Stimulated activated naive CD8-positive, alpha-beta T cell treated with anti-CD3 and anti-CD28 coated beads, Interleukin-15, amount 100 ng/mL, for 72 hours (primary cell): ENCODE data around the gene SNX11.

Source experiments
- ATAC-seq: fragments of 150-1000 bp; cut with Tn5 transposase; 2 replicates; pipeline ENCODE4 v1.10.0; 2021; ENCODE audit warnings: mild to moderate bottlenecking, moderate library complexity
- DNase-seq, 2 donors: peaks; one replicate each; pipeline ENCODE4 v3.0.0; 2021 to 2022
- H3K27ac Mint-ChIP-seq, 2 donors: one replicate each; pipeline ENCODE4 v1.8.0; 2022; ENCODE audit warnings: mild to moderate bottlenecking in 2 of 2, mixed read lengths in 2 of 2, moderate library complexity in 2 of 2
- H3K27me3 Mint-ChIP-seq: one replicate; pipeline ENCODE4 v1.8.0; 2022; ENCODE audit warnings: mixed read lengths
- H3K4me1 Mint-ChIP-seq: one replicate; pipeline ENCODE4 v1.8.0; 2022; ENCODE audit warnings: mild to moderate bottlenecking, mixed read lengths
- H3K4me3 Mint-ChIP-seq, 2 donors: one replicate each; pipeline ENCODE4 v1.8.0; 2022; ENCODE audit warnings: mild to moderate bottlenecking in 2 of 2, mixed read lengths in 2 of 2, moderate library complexity in 1 of 2
- H3K9me3 Mint-ChIP-seq, 2 donors: one replicate each; pipeline ENCODE4 v1.8.0; 2022; ENCODE audit warnings: mixed read lengths in 2 of 2

The SNX11 gene

GRCh38 chr17:48139944-48140343, 32.4 kb downstream of the SNX11 start:
- Mint-ChIP-seq H3K27me3 (no peaks in the 10 kb centered on the region), H3K27ac (peak overlapping the region in 1 of 2 donors; percentile 29), H3K4me1 (peaks cover 18% of the 10 kb centered on the region), H3K9me3 (no peaks in the 10 kb centered on the region), H3K4me3 (no peak overlapping the region)
- no peak for DNase-seq
- ATAC-seq = no peak

- no peak for ATAC-seq
- Mint-ChIP-seq H3K4me1 (peaks cover 18% of the 10 kb centered on the region), H3K9me3 (no peaks in the 10 kb centered on the region), H3K27ac (no peak overlapping the region), H3K4me3 (no peak overlapping the region), H3K27me3 (no peaks in the 10 kb centered on the region)
- no peak for DNase-seq
Observed at GRCh38 chr17:48143629-48144028, 36.1 kb downstream of the SNX11 start.

- H3K27ac Mint-ChIP-seq = no peak overlapping the region
- peaks cover 18% of the 10 kb centered on the region for H3K4me1 Mint-ChIP-seq
- no peak for ATAC-seq
- DNase-seq = no peak
- no peaks in the 10 kb centered on the region for H3K27me3 Mint-ChIP-seq
- no peak overlapping the region for H3K4me3 Mint-ChIP-seq
- no peaks in the 10 kb centered on the region for H3K9me3 Mint-ChIP-seq
Observed at GRCh38 chr17:48144231-48144630, 36.7 kb downstream of the SNX11 start.

DNA sequence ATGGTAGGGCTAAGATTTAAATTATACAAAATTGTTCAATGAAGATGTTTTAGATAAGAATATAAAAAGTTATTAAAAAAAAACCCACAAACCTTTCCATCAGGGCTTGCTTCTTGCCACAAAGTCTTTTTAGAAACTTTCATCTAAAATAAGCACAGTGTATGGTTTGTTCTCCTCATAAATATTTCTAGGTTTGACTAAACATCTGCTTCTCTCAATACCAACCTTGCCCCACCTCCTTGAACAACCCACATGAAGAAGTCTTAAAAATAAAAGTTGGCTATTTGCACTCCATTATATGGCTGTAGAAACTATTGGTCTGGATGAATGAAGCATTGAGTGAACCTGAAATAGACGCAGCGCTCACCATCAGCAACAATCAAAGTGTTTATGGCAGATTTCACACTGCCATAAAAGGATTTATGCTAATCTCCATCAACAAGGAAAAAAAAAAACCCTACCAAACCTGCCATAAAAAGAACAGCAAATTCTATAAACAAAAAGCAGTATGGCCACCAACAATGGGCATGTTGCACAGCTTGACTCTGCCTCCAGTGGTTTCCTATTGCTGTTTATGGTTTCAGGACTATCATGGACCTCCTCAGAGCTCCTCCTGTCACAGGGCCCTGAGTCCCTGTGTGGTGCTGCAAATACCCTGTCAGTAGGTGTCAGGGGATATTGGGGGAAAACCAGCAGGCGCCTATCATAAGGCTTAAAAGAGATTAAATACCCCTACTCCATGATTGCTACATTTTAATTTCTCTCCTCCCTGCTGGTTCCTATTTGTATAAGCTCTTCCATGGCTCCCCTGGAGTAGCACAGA, 37.6 kb downstream of the SNX11 start:
- ATAC-seq (no peak), DNase-seq (no peak)
- H3K9me3 Mint-ChIP-seq = no peaks in the 10 kb centered on the region
- no peak overlapping the region for H3K27ac Mint-ChIP-seq
- peaks cover 11% of the 10 kb centered on the region for H3K4me1 Mint-ChIP-seq
- no peaks in the 10 kb centered on the region for H3K27me3 Mint-ChIP-seq
- no peak overlapping the region for H3K4me3 Mint-ChIP-seq

DNA sequence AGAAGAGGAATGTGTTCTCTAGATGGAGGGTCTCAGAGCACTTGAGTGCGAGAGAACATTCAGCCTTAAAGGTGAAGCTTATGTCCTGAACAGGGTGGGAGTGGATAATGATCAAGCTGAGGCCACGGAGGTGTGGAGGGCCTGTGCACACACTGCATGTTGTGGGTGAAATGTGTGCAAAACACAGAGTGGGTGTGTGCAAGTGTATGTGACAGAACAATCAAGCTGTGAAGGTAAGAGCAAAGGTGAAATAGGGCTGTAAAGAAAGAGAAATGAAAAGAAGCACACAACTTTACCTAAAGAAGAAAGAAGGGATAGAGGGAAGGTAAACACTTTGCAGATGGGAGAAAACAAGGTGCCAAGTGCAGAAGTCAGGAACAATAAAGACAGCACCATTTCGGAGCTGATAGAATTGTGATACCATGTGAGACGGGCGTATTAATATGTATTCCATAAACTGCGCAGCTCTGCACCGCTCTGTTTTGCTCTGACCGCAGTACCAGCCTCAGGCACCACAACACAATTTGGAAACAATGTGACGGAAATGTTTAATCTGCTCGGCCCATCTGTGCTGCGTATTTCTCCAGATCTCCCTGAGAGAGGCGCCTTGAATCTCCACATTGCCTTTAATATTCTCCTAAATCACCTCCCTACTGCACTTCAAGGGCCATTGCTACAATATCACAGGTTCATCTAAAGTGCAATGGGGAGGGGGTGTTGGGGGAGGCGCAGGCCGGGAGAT, 40.6 kb downstream of the SNX11 start:
- no peak for ATAC-seq
- H3K4me3 Mint-ChIP-seq = no peak overlapping the region

DNA sequence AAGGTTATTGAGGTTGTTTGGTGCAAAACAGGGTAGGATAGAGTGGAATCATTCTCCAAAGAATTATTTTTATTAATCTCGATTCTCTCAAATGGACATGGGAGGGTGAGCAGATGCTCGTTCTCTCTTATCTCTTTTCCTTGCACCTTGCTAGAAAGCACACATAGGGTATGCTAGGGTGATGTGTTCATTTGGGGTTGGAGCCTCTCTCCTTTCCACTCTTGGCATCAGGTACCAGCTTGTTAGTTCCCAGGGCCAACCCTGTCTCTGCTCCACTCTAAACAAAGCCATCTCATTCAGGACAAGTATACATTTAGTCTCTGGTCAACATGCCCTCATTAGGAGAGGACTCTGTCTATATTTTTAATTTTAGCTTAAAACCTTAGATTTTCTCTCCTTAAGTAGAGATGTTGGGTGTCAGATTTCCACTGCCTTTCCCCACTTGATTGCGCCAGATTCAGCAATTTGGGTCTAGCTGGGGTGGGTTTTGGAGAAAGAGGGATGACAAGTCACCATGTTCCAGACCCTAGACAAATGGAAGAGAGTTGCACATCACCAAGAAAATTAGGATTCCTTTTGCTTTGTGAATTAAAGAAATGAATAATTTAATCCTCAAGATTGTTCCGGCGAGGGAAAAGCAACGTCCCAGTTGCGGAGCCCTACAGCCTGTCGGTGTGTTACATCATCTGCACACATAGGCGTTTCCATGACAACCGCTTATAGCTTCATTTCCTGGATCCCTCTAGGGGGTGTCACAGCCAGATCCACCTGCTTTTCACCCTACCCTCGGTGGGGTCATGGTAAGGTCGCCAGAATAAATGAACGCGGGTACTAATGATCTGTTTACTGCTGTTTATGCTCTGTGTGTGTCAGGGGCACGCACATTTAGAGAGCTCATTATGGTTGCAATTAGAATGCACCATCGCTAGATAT, 41.6 kb downstream of the SNX11 start:
- Mint-ChIP-seq H3K27me3 (no peaks in the 10 kb centered on the region), H3K4me3 (no peak overlapping the region), H3K27ac (no peak overlapping the region), H3K9me3 (no peaks in the 10 kb centered on the region), H3K4me1 (no peaks in the 10 kb centered on the region)
- ATAC-seq = no peak
- DNase-seq = no peak

More for the DNA sequence above, 40.6 kb downstream of the SNX11 start:
- DNase-seq = no peak
- no peak overlapping the region for H3K27ac Mint-ChIP-seq
- H3K4me1 Mint-ChIP-seq = no peaks in the 10 kb centered on the region
- no peaks in the 10 kb centered on the region for H3K9me3 Mint-ChIP-seq
- no peaks in the 10 kb centered on the region for H3K27me3 Mint-ChIP-seq

DNA sequence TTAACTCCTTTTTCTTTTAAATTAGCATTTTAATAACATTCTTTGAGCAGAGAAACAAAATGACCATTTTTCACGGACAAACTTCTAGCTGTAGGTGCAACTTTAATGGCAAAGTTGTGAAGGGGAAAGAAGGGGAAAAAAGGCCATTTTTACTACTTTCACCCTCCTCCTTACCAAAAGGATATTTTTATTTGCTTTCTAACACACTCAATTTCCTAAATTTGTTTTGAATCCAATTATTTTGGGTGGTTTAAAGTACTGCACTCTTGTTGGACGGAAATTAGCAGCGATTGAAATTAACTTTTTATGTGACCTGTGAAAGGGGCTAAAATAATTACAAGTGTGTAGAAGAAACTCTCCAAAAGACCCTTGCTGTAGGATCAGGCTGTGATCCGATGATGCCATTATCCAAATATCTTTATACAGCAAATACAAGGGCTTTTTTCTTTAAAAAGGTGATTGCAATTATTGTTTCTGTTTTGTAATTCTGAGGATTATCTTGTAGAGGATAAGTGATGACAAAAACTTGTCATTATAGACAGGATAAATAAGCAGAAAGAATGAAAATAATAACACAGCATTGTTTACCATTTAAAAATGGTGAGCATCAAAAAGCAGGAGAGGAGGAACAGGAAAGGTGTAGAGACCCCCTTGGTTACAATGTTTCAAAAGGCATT, 42.4 kb downstream of the SNX11 start:
- no peak overlapping the region for H3K27ac Mint-ChIP-seq
- no peaks in the 10 kb centered on the region for H3K27me3 Mint-ChIP-seq
- no peak for DNase-seq
- H3K4me1 Mint-ChIP-seq = no peaks in the 10 kb centered on the region
- no peaks in the 10 kb centered on the region for H3K9me3 Mint-ChIP-seq
- no peak for ATAC-seq
- H3K4me3 Mint-ChIP-seq = no peak overlapping the region

DNA sequence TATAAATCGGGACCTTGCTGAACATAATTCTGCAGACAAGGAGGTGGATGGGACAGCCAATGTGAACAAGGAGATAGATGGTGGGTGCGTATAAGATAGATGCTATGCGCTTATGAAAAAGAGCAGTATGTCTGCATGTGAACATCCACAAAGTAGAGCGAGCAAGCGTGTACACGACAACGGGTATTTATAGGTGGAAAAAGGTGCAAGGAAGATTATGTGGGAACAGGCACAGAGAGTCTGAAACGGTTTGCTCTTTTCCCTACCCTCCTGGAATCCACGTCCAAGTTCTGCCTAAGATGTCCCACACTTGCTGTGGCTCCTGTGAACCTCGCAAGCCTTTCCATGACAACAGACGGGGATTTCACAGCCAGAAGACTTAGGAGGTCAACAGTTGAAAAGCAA, 43.0 kb downstream of the SNX11 start:
- Mint-ChIP-seq H3K4me3 (no peak overlapping the region), H3K9me3 (no peaks in the 10 kb centered on the region), H3K27me3 (no peaks in the 10 kb centered on the region), H3K27ac (peak overlapping the region in 1 of 2 donors; percentile 14), H3K4me1 (no peaks in the 10 kb centered on the region)
- DNase-seq (no peak), ATAC-seq (no peak)

GRCh38 chr17:48151220-48151619, 43.7 kb downstream of the SNX11 start:
- Mint-ChIP-seq H3K4me3 (no peak overlapping the region), H3K27ac (no peak overlapping the region), H3K9me3 (no peaks in the 10 kb centered on the region), H3K4me1 (no peaks in the 10 kb centered on the region), H3K27me3 (no peaks in the 10 kb centered on the region)
- ATAC-seq = no peak
- DNase-seq = no peak

DNA sequence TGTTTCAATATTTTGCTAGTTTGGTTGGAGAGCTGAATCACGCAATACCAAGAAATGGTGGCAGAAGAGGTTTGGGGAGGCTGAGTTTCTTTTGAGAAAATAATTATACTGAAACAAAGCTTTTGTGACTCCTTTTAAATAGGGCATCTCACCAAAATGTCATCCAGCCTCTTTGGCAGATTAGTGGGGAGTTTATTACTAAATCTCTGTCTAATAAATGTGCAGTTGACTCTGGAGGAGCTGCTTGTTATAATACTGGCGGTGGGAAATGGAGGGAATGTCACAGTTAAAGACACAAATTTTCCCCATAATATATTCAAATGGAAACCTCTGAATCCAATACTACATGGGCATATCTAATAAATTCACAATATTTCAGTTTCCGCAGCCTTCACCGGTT, 44.7 kb downstream of the SNX11 start:
- H3K9me3 Mint-ChIP-seq = no peaks in the 10 kb centered on the region
- no peaks in the 10 kb centered on the region for H3K27me3 Mint-ChIP-seq
- no peaks in the 10 kb centered on the region for H3K4me1 Mint-ChIP-seq
- no peak for DNase-seq
- ATAC-seq = no peak
- H3K27ac Mint-ChIP-seq = no peak overlapping the region
- no peak overlapping the region for H3K4me3 Mint-ChIP-seq

- no peaks in the 10 kb centered on the region for H3K9me3 Mint-ChIP-seq
- no peak for ATAC-seq
- H3K27ac Mint-ChIP-seq = peak overlapping the region in 1 of 2 donors; percentile 68
- no peak for DNase-seq
- H3K27me3 Mint-ChIP-seq = no peaks in the 10 kb centered on the region
- H3K4me1 Mint-ChIP-seq = no peaks in the 10 kb centered on the region
- no peak overlapping the region for H3K4me3 Mint-ChIP-seq
Observed at GRCh38 chr17:48153691-48154358, 46.3 kb downstream of the SNX11 start.

- ATAC-seq = no peak
- Mint-ChIP-seq H3K27ac (no peak overlapping the region), H3K9me3 (no peaks in the 10 kb centered on the region), H3K27me3 (no peaks in the 10 kb centered on the region), H3K4me3 (no peak overlapping the region), H3K4me1 (no peaks in the 10 kb centered on the region)
- no peak for DNase-seq
Observed at GRCh38 chr17:48155889-48156611, 48.5 kb downstream of the SNX11 start.

DNA sequence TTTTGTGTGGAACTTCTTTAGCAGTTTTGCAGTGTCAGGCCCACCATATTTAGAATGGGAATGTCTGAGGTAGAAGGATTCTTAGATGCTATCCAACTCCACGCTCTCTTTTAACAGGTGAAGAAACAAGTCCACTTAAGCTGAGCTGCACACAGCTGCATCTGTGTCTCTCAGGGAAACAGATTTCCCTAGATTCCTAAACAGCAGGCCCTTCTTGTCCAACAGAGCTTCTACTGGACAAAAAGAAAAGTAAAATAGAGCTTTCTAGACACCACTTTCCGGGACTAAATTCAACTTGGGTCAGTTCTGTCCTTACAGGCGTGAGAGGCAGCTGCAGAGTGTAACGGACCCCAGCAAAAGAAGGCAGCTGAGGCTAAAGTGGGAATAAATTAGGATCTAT, 51.7 kb downstream of the SNX11 start:
- Mint-ChIP-seq H3K27me3 (no peaks in the 10 kb centered on the region), H3K4me3 (no peak overlapping the region), H3K9me3 (no peaks in the 10 kb centered on the region), H3K27ac (no peak overlapping the region), H3K4me1 (peaks cover 6% of the 10 kb centered on the region)
- no peak for ATAC-seq
- DNase-seq = no peak
